ENCODE results near the gene CNFN.
A peak's percentile ranks its signal among the peaks of the same experiment; 100 is the strongest.

Gene CNFN

GRCh38 chr19:42407816-42408175, 17.7 kb upstream of the CNFN start:
- DNase-seq = no peak

- DNase-seq = no peak
Measured at GRCh38 chr19:42407085-42407815, 17.2 kb upstream of the CNFN start.

- no peak for DNase-seq
Measured at GRCh38 chr19:42406111-42406510, 16.0 kb upstream of the CNFN start.

- DNase-seq = no peak
Measured at GRCh38 chr19:42403586-42403985, 13.5 kb upstream of the CNFN start.

- DNase-seq = no peak
Measured at GRCh38 chr19:42402376-42403116, 12.4 kb upstream of the CNFN start.

- peak; percentile 30 for DNase-seq
Measured at GRCh38 chr19:42401365-42402303, 11.5 kb upstream of the CNFN start.

GRCh38 chr19:42400404-42400803, 10.3 kb upstream of the CNFN start:
- no peak for DNase-seq

- DNase-seq = no peak
Measured at GRCh38 chr19:42397263-42398166, 7.4 kb upstream of the CNFN start.

GRCh38 chr19:42396381-42397262, 6.5 kb upstream of the CNFN start:
- peak; percentile 98 for DNase-seq

- DNase-seq = no peak
Measured at GRCh38 chr19:42394751-42395150, 4.7 kb upstream of the CNFN start.

- no peak for DNase-seq
Measured at GRCh38 chr19:42392165-42392564, 2.1 kb upstream of the CNFN start.

- no peak for DNase-seq
Measured at GRCh38 chr19:42388851-42389489, 1.1 kb downstream of the CNFN start.

- DNase-seq = peak; percentile 66
Measured at GRCh38 chr19:42386974-42387707, 3.0 kb downstream of the CNFN start.

GRCh38 chr19:42380155-42380554, 9.9 kb downstream of the CNFN start:
- DNase-seq = no peak

- DNase-seq = no peak
Measured at GRCh38 chr19:42378225-42379215, 11.6 kb downstream of the CNFN start.

GRCh38 chr19:42376177-42376555, 13.9 kb downstream of the CNFN start:
- DNase-seq = no peak

- DNase-seq = no peak
Measured at GRCh38 chr19:42375415-42376176, 14.5 kb downstream of the CNFN start.

- DNase-seq = no peak
Measured at GRCh38 chr19:42374826-42375376, 15.2 kb downstream of the CNFN start.

All from NCI-H774 (cell line).